Muscle of back (tissue), 11 donors: ENCODE data around the gene RBM33. TPM values are rescaled to one million over a fixed set of nuclear protein-coding genes. Genes with fewer than 3 reads are reported as not detected.

Experiments
- DNase-seq, 3 donors: peaks; one replicate each; pipeline versions ENCODE4 v3.0.0 to v3.0.0-alpha.2; 2013
- polyA plus RNA-seq, 10 donors: library from polyadenylated mRNA; unstranded; fragments of 120-200 nt; gene quantifications; one replicate each; pipeline ENCODE4 v1.2.1, GENCODE V29; 2013; ENCODE audit not compliant: insufficient read length in 10 of 10

The RBM33 gene
- polyA plus RNA-seq, 10 donors = 19.5 to 33.5 (median 23.7) TPM

DNA sequence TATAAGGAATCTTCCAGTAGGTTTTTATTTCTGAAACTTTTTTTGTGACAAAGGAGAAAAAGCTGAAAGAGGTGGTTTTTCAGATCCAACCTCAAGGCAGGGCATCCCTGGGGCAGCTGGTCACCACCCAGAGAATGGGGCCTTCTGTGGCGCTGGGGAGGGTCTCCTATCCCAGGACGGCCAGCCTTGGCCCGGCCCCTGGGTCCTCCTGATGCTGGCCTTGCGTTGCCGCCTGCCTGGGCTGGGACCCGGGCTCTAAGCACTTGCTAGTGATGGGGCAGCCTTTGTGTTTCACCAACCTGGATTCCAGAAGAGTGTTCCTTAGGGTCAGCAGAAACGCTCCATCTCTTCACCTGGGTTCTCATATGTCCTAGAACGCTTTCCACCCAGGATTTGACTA is 151.5 kb downstream of the RBM33 start:
- no peak for DNase-seq

DNA sequence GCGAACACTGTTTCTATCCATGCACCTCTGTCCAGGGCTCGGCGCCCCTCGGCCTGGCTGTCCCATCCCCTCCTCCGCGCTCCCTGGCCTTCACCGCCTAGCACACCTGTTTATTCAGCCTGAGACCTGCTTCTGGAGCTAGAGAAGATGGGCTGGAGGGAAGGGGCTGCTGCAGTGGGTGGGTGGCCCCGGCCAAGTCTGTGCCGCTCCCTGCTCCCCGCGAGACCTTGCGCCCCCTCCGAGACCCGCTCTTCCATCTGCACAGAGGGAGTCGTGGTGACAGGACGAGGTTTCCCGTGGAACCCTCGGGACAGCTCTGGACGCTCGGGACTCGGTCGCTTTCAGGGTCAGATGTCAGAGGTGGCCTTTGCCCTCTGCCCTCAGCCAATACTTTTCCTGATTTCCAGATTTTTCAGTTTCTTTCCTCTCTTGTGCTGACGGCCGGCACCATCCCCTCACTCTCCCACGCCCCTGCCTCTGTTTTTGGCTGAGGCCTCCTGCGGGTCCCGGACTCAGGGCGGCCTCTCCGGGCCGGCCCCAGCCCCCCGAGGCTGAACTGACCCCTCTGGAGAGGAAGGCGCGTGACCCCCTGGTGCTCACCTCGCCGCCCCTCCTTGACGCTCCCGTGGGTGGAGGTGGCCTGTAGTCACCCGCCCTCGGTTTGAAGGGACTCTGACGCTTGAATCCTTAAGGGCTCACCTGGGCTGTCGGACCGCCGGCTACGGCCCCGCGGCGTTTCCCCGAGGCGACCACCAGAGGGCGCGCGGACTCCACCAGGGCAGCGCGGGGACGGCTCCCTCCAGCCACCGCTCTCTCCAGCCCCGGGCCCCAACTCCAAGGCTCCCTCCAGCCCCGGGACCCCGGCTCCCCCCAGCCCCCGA is 152.2 kb downstream of the RBM33 start:
- DNase-seq = peak in 2 of 3 donors; percentile 35 to 39

DNA sequence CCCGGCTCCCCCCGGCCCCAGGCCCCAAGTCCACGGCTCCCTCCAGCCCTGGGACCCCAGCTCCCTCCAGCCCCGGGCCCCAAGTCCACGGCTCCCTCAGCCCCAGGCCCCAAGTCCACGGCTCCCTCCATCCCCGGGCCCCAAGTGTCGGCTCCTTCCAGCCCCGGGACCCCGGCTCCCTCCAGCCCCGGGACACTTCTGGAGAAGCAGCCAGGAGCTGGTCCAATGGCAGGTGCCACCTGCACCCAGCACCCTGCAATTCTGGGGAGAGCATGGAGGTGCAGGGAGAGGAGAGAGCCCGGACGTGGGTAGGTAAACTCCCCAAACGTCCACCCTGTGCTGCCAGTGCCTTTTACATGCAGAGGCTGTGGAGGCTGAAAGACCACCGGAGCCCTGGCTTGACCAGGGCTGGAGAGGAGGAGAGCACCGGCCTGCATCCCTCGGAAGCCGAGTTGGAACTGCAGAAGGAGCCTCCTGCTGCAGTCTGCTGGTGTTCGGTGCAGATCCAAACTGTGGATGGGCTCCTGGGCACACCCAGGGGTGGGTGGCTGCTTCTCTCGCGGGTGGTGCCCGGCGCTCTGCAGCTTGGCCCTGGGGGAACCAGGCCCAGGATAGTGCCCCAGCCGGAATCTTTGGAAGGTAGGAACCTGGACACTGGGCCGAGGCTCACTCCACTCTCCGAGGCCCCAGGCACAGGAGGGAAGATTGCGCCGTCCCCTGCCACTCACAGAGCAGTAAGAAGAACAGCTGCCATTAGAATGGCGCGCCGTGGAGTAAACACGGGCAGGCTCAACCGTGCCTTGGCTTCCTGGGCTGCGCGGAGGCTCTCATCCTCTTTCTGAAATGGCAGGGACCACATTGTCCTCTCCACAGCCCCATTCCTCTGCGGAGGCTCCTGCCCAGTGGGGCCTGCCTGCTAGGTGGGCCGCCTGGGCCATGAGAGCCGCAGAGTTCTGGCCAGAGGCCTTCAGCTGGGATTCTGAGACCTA is 153.1 kb downstream of the RBM33 start:
- no peak for DNase-seq

DNA sequence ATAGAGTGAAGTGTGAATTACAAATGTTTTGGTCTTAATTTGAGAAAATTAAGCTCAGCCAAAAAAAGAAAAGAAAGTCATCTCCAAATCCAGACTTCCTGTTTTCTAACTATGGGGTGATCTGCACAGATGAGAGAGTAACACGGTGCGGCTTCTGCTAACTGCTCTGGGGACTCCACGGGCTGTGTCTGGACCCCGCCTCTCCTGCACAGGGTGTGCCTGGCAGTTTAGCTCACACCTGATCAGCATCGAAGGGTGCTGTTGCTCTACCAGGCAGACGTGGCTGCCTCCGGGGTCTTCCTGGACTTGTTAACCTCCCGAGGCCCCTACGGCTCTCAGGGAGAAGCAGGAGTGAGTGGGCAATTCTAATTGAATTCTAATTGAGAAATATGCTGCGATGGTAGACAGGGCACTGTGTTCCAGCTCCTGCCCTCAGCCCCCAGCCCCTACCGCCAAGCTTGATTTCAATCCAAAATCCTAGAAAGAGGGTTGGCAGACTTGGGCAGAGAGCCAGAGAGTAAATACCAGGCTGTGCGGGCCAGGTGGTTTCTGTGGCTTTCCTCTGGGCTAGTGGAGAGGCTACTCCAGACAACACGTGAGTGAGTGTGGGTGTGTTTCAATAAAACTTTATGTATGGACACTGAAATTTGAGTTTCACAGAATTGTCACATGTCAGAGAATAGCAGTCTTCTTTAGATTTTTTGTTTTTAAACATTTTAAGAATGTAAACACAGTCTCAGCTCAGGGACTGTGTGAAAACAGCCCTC is 154.4 kb downstream of the RBM33 start:
- DNase-seq = no peak

GRCh38 chr7:155799514-155799913 is 155.1 kb downstream of the RBM33 start:
- DNase-seq = no peak

GRCh38 chr7:155800301-155800700 is 155.8 kb downstream of the RBM33 start:
- no peak for DNase-seq

DNA sequence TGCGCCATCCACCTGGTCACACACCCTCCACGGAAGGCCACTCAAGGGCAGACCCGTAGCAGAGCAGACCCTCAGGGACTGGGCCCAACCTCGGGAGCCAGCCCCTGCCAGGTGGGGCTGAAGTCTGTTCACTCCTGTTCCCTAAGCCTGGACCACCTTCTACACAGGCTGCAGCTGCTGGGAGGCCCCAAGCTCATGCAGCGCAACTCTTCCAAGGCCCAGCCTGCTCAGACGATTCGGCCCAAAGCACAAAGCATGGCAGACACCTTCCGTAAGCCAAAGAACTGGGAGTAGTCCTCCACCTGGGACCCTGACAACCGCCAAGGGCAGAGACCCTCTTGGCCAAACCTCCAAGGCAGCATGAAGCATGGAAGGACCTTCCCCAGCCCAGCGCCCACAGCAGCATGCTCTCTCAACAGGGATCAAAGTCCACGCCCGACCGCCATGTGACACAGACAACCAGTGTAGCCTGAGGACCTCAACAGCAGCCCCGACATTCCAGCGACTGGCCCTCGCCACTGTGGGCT is 156.3 kb downstream of the RBM33 start:
- no peak for DNase-seq

- DNase-seq = no peak
Observed at GRCh38 chr7:155802291-155802690, 157.8 kb downstream of the RBM33 start.

DNA sequence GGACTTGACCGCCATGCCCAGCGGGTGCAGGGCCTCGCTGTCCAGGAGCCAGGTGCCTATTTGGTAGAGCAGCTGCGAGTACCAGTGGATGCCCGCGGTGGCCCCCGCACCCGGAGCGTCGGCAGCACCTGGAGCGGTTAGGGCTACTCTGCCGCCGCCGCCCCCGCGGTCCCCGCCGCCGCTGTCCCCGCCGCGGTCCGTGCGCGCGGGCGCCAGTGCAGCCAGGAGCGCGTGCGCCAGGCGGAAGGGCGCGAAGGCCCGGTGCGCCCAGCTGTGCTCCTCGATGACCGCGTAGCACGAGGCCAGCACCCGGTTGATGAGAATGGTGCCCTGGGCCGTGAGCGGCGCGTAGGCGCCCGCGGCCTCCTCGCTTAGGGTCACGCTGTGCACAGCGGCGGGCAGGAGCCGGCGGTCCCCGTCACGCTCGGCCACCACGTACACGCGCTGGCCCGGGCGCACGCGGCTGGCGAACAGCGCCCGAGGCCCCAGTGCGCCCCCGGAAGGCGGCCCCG is 158.5 kb downstream of the RBM33 start:
- no peak for DNase-seq

- peak in 1 of 3 donors; percentile 42 for DNase-seq
Observed at GRCh38 chr7:155803418-155804376, 159.2 kb downstream of the RBM33 start.

GRCh38 chr7:155804431-155804831 is 160.0 kb downstream of the RBM33 start:
- no peak for DNase-seq

GRCh38 chr7:155804897-155805825 is 160.7 kb downstream of the RBM33 start:
- DNase-seq = peak; percentile 26 to 72 (median 37)

DNA sequence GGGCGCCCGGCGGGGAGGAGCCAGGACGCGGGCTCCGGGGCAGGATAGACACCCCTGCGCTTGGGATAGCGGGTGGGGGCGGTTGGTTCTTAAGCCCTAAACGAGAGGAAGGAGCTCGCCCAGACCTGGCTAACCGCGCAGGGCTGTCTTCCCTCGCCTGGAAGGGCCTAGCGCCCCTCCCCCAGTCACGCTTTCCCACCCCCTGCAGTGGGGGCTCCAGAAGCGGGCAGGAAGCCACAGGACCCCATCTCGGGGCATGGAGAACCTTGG is 161.3 kb downstream of the RBM33 start:
- no peak for DNase-seq

GRCh38 chr7:155806096-155806871 is 161.8 kb downstream of the RBM33 start:
- DNase-seq = no peak

- no peak for DNase-seq
Observed at GRCh38 chr7:155807065-155807671, 162.7 kb downstream of the RBM33 start.

- no peak for DNase-seq
Observed at GRCh38 chr7:155807789-155808548, 163.5 kb downstream of the RBM33 start.
